GM10248 (cell line): ENCODE results near the gene C4orf50.

Source experiments
- CTCF ChIA-PET: fragments of 300-600 bp; sonication (Branson Sonifier 250); formaldehyde crosslinking; extraction: SDS; loops from one replicate; lab custom pipeline; 2021; ENCODE audit warnings: antibody characterized with exemption; lab: Yijun Ruan, JAX
- POLR2A ChIA-PET: fragments of 350-650 bp; sonication (Branson Sonifier 250); formaldehyde crosslinking; extraction: SDS; loops from one replicate; lab custom pipeline; 2020; ENCODE audit warnings: antibody characterized with exemption; lab: Yijun Ruan, JAX
- DNase-seq: peaks from one replicate; pipeline ENCODE4 v3.0.0; 2012; ENCODE audit errors: extremely low spot score
- TF ChIP-seq, protein P1 (sequence below): IDR thresholded peaks from 2 replicates; pipeline ENCODE4 v1.5.1; 2012; ENCODE audit warnings: mild to moderate bottlenecking, low read depth; ENCODE audit errors: extremely low read depth, missing control alignments, control extremely low read depth

Gene C4orf50

DNA sequence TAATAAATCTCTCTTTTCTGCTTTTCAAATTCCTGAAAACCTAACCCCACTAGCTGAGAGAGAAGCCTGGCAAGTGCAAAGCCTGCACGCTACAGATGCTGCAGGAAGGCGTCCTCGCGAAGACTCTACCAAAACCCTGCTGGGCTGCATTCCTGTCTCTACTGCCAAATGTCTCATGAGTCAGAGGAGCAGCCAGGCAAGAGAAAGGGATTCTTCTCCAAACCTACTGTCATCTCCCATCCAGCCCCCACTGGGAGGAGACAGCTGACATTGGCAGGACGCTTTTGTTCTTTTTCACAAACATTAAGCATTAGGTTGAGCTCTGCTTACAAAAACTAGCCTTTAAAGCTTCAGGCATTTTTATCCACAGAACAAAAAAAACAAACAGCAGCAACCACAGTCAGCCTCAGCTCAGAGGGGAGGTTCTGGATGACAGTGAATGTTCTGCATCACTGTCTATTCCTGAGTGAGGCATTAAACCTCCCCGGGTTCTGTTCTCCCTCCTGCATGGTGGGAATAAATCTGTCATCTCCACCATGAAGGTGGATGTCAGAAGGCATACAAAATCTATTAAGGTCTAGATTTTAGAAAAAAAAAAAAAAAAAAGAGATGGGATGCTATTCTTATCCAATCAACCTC lies 143.3 kb downstream of the C4orf50 start:
- CTCF ChIA-PET: interaction anchor here (1.5 kb wide), 1 partner anchor 12 kb away, joined by 4 read pairs; no protein-coding TSS in a partner anchor
- no peak for DNase-seq
- POLR2A ChIA-PET: no interaction called here
- TF ChIP-seq, protein P1, sequence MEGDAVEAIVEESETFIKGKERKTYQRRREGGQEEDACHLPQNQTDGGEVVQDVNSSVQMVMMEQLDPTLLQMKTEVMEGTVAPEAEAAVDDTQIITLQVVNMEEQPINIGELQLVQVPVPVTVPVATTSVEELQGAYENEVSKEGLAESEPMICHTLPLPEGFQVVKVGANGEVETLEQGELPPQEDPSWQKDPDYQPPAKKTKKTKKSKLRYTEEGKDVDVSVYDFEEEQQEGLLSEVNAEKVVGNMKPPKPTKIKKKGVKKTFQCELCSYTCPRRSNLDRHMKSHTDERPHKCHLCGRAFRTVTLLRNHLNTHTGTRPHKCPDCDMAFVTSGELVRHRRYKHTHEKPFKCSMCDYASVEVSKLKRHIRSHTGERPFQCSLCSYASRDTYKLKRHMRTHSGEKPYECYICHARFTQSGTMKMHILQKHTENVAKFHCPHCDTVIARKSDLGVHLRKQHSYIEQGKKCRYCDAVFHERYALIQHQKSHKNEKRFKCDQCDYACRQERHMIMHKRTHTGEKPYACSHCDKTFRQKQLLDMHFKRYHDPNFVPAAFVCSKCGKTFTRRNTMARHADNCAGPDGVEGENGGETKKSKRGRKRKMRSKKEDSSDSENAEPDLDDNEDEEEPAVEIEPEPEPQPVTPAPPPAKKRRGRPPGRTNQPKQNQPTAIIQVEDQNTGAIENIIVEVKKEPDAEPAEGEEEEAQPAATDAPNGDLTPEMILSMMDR: no peak

DNA sequence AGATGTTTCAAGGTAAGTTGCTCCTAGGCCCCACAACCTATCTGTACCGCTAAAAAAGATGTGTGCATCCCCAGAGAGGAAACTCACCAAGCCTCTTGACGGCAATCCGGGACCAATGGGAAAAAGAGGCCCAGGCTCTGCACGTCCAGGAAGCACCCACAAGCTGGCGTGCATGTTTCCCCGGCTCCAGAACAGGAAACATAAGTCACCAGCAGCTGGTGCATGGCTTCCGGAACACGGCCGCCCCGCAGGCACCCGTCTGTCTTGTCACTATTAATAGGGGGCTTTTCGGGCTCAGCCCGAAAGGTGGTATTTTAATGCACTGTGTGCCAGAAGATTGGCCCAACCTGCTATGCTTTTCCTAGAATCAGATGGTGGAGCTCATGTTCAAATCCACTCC lies 147.5 kb downstream of the C4orf50 start:
- no peak for DNase-seq
- TF ChIP-seq, protein P1: no peak
- CTCF ChIA-PET: interaction anchor here (0.8 to 1.6 kb wide), 3 partner anchors 12 to 26 kb away, joined by 3 read pairs; no protein-coding TSS in a partner anchor
- POLR2A ChIA-PET: no interaction called here

DNA sequence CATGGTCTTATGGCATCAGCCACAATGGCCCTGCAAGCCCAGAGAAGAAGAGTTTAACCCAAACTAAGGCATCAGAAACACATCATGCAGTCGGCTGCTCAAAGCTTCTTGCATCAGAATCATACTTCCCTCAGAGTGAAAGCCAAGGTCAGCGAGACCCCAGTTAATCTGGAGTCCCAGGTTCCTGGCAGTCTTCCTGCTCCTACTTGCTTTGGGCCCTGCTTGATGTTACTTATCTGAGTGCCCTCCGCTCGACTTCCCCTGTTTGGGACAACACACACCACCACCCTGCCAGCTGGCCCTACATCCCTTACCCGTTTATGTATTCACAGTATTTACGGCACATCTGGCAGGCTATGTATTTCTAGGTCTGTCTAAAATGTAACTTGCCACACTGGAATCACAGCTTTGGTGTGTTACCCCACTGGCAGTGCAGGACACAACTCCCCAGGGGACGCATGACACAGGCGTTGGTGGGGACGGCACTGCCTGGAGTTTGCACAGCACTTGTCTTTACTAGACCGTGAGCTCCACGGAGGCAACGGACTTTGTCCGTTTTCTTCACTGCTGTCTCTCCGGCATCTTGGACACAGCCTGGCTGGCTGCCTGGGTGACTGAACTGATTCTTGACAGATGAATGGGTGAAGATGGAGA lies 148.1 kb downstream of the C4orf50 start:
- no peak for DNase-seq
- TF ChIP-seq, protein P1: no peak
- CTCF ChIA-PET: interaction anchor here (0.8 to 1.6 kb wide), 3 partner anchors 13 to 26 kb away, joined by 3 read pairs; no protein-coding TSS in a partner anchor
- POLR2A ChIA-PET: no interaction called here

DNA sequence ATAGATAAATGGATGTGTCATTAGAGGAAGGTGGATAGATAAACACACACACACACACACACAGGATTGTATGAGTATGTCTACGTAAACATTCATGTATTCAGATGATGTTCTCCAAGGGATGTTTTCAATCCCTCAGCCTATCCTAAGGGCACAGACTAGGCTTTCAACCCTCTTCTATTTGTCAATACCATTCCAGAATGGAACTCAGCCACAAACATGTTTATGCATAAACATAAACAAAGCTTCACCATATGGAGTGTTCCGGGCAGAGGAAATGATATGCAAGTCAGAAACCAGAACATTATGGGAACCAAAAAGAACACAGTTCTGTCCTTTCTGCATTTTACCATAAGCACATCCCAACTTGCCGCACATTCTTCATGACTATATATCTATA lies 150.4 kb downstream of the C4orf50 start:
- no peak for DNase-seq
- ChIA-PET POLR2A (no interaction called here), CTCF (no interaction called here)
- TF ChIP-seq, protein P1: no peak

DNA sequence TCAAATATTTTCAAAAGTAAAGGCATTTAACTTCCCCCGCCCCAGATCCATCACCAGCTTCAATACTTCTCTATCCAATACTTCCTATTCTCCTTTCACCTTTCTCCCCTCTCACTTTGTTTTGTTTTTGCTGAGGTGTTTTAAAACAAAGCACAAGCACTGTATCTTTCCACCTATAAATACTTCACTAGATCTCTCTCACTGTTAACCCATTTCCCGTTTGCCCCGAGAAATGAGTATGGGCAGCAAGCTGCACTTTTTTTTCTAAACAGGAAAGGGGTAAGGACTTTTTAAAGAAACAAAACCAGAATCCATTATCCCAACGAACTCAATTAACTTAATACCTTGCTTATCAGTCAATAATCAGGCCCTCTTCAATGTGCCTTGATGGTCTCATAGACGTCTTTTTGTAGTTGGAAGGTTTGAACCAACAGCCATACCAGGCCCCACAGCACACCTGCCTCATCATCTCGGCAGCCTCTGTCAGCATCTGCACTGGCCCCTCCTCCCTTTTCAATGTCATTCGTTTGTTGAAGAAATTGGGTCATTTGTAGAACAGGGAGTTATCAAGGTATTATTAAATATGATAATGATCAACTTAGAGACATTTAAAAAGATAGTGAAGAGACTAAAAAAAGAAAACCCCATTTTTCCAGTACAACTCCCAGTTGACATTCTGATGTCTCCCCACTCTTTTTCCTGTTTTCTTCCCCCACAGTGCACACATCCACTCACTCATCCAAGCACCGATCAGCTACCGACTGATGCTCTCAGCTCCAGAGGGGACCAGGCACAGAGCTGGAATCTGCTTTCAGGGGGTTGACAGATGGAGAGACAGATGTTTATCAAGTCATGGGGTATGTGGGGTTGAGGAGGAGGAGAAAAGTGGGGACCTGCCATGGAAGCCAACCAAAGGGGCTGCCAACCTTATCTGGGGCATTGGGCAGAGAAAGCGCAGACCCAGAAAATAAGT lies 151.1 kb downstream of the C4orf50 start:
- POLR2A ChIA-PET: no interaction called here
- CTCF ChIA-PET: no interaction called here
- no peak for DNase-seq
- TF ChIP-seq, protein P1: no peak
